HG02938 (cell line): ENCODE results near the gene SH3BP2.

Experiments
- ATAC-seq: cut with Tn5 transposase; IDR thresholded peaks from one replicate; pipeline ENCODE4 v1.9.1; 2021; ENCODE audit warnings: mild to moderate bottlenecking, moderate library complexity; ENCODE audit not compliant: unreplicated experiment

The SH3BP2 gene

GRCh38 chr4:2800691-2801596 is 8.1 kb downstream of the SH3BP2 start:
- no peak for ATAC-seq

- ATAC-seq, result no peak
These were observed 10.0 kb downstream of the SH3BP2 start for GRCh38 chr4:2802618-2803531.

DNA sequence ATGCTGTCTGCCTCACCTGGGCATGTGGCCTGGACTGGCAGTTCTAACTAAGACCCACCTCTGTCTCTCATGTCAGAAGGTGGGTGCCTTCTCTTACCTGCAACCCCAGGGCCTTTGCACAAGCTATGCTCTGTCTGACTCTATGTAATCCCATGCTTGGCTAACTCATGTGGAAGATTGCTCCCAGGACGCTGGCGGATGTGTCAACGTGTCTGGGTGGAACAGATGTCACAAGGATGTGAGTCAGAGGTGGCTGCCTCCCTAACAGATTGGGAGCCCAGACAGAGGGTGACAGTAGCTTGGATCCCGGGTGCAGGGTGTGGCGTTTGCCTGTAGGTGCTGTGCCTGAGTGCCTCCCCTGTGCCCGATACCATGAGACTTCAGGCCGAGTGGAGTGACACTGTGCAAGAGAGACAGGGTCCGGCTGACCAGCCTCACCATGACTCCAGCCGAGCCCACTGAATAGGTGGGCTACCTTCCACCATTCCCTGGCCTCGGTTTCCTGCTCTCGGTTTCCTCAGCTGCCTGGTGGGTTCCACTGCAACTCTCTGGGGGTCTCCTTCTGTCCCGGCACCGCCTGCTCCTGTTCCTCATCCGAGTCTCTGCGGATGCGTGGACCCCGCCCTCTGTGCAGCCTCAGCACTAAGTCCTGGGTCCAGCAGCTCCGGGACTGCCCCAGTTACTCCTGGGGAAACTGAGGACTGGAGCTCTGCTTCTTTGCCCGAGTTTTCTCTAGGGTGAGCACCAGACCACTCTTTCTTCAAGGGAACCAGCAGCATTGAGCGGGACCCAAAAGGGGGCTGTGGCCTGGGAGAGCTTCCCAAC is 11.0 kb downstream of the SH3BP2 start:
- ATAC-seq, result no peak

DNA sequence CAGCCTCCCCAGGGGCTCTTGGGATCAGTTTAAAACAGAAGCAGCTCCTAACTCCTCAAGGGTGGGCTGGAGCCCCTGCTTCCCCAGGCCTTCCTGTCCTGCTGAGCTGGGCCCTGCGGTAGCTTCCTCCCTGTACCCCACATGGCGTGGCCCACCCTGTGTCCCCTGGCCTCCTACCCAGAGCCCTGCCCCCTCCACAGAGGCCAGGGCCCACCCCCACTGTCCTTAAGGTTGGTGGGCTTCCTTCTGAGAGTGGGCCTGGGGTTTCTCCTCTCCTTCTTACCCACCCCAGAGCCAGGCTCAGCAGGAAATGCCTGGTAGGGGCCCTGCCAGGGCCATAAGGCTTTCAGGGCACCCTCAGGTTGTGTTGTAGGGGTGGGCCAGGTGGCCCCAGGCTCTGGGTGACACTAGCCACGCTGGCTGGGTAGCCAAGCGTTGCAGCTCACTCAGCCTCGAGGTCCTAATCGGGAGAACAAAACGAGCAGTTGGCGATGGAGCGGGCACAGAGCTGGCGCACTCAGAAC is 11.6 kb downstream of the SH3BP2 start:
- ATAC-seq, result no peak

DNA sequence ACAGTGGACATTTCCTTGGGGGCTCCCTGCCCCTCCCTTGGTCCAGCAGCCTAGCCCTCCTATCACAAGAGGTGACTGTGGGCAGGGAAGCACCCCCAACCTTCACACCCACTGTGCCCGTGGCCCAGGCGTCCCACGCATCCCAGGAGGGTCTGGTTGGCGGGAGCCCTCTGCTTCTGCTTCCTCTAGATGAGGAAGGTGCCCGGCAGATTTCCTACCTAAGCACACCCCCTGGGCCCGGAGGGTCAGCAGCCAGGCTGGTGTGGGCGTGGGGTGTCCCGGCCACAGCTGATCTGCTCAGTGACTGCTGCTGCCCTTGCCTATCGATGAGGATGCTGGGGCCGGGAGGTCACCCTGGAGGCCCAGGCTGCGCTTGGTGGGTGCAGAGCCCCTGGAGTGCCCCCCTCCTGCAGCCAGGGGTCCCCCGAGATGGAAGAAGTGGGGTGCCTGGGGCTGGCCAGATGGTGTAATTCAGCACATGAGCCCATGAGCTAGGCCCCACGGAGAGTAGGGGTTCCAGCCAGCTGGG is 12.2 kb downstream of the SH3BP2 start:
- ATAC-seq, result no peak

- ATAC-seq, result no peak
These were observed 13.0 kb downstream of the SH3BP2 start for GRCh38 chr4:2805712-2806389.

GRCh38 chr4:2806390-2807355 is 13.8 kb downstream of the SH3BP2 start:
- ATAC-seq, result no peak

GRCh38 chr4:2807571-2807970 is 14.7 kb downstream of the SH3BP2 start:
- no peak for ATAC-seq

- no peak for ATAC-seq
These were observed 15.1 kb downstream of the SH3BP2 start for GRCh38 chr4:2808001-2808400.

GRCh38 chr4:2809610-2810180 is 16.8 kb downstream of the SH3BP2 start:
- ATAC-seq, result no peak

DNA sequence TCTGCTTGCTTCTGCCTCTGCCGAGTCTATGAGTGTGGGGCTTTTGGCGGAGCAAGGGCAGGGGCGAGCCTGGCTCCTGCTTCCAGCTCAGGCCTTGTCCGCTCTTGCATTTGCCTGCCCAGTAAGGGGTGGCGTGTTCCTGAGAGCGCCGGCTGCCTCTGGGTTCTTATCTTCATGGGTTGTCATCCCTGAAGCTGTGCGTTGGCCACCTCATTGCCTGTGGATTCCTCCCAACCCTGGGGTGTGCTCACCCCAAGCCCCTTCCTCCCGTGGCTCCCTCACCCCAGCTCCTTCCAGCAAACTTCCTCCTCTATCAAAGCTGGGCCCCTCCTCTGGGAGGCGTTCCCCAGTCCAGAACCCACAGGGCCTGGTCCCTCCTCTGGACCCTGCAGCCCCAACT is 17.5 kb downstream of the SH3BP2 start:
- no peak for ATAC-seq

DNA sequence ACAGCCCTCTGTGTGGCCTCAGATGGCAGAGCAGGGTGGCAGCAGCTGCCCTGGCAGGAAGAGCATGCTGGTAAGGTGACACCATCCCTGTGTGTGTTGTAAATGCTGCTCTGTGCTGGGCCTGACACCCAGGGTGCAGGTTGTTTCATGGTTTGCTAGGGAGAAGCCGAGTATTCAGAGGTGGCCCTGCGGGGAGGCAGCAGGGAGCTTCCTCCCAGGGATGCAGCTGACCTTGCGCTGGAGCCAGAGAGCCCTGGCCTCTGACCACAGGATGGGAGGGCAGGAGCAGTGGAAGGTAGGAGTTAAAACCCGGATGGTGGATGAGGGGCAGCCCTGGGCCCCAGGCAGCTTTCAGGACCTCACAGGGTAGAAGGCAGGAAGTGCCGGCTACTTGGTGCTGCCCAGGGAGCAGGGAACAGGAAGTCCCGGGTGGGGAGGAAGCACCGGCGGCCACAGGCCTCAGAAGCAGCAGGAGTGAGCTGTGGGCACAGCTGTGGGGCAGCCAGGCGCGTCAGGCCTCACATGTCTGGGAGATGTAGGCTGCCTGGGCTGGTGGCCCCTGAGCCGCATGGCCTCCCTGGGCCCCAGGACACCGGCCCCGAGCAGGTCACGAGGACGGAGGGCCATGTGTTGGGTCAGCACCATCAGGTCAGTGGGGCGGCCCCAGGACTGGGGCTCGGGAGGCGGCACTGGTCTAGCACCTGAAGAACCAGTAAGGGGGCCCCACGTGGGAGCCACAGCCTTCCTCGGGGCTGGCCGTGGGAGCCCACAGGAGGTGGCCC is 19.1 kb downstream of the SH3BP2 start:
- no peak for ATAC-seq

GRCh38 chr4:2812612-2813354 is 19.9 kb downstream of the SH3BP2 start:
- no peak for ATAC-seq

DNA sequence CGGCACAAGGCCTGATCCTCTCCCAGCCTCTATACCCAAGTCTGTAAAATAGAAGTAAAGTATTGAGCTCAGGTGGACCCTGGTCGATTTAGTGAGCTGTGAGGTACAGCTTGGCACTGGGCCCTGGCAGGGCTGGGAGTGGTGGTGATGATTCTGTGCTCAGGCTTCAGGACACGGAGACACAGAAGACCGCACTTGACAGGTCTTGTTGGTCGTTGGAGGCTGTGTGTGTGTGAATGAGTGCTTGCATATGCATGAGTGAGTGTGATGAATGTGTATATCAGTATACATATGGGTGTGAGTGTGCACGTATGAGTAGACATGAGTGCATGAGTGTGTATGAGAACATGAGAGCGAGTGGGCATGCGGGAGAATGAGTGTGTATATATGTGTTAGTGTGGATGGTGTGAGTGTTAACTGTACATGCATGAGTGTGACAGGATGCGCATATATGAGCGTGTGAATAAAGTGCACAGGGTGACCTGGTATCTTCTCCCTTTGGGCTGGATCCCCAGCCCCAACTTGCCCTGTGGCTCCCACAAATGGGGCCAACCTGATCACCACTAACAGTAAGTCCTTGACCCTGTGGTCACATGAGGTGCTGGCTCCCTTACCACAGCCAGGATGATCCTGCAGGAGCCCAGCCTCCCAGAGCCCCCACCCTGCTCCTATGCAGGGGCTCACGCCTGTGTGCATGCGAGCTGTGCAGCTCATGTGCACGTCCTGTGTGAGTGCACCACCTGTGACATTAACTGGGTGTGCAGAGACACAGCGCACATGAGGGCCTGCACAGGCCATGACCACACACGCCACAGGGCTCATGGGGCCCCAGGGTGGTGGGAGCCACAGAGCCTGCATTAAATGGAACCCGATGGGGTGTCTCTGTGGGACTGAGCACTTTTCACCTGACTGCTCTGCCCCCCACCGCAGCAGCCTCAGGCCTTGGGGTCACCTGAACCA is 20.8 kb downstream of the SH3BP2 start:
- ATAC-seq, result no peak

DNA sequence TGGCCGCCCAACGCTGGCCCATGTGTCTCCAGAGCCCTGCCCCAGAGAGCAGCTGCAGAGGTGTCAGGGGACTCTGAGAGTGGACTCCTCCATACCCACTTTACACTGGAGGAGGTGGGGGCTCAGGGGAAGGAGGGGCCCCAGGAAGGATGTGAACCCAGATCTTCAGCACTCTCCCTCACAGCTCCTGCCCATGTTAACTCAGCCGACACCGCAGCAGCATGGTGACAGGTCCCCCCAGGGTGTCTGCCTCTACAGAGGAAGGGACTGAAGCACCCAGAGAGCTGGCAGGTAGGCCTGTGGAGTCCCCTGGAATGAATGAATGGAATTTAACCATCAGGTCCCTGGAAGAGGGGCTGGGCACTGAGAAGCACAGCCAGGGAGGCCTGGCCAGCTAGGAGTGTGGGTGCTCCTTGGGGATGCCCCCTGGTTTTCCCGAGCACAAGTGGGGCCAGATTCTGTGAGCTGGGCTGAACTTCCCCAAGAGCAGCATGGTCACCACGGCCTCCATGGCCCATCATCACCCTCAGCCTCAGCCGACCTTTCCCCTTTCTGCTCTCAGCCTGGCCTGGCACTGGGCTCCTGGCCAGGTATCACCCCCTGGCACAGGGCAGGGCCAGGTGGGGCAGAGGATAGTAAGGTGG is 21.9 kb downstream of the SH3BP2 start:
- no peak for ATAC-seq
